IPS-NIHi7 (cell line): Measurements from ENCODE around the gene SIK2.

Experiments
- DNase-seq: peaks from one replicate; pipeline ENCODE4 v3.0.0; 2012; ENCODE audit warnings: mixed read lengths; ENCODE audit errors: extremely low spot score

Gene SIK2

DNA sequence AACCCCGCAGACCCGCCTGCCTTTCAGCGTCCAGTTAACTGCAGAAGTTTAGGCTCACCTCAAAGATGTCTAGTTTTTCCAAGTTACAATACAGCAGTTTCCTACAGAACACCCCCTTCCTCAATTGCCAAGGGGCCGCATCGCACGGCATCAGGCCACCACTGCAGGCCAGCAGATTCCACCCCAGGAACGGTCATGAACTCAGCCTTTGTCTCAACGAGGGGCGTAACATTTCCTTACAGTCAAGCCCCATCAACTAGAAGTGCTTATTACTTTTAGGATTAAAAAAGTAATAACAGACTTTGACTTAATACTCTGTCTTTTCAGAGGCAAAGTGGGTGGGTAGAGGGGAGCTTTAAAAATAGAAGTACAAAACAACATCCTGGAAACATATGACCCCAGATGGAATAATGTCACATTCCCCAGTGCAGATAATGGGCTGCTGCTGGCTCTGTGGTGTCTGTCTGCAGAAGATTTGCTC, 127.6 kb downstream of the SIK2 start:
- no peak for DNase-seq

DNA sequence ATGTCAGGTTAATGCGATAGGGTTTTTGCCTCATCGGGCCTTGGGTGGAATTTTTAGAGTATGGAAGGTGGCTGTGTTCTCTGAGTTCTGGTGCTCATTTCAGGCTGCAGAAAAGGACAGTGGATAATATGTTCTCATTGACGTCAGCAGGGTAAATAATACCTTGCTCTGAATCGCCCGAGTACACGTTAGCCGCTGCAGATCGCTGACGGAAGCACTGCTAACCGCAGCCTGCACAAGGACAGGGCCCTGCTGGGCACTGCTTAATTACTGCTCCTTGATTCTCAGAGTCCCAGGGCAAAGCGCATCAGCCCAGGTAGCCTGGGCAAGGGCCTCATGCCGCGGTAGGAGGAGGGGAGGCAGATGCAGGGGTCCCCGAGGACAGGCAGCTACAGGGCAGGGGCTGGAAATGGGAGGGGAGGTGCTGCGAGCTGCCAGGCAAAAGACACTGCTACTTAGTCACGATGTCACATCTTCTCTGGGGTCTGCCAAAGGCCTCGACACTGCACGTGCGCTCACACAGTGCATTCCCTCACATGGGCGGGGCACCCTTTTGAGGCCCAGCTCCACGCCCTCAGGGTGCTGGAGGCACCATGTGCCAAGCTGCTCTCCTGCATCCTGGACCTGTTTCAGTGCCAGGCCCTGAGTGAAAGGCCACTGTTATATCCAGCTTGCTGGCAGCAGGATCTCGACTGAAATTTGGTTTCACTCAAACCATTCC, 128.8 kb downstream of the SIK2 start:
- DNase-seq = no peak

DNA sequence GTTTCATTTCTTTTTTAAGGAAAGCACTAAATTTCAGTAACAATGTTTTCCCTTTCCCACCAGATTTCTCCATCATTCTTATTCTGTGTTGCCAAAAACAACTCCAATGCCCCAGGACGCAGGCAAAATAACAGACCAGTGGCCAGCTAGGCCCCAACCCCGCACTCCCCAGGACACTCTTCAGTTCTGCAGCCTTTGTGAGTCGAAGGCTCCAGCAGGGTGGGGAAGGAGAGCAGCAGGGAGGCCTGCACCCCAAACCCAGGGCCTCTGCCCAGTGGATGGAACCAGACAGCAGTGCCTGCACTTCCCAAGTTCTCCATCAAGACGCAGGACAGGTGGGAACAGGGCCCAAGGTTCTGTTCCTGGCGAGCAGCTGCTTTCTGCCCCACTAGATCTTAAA, 129.6 kb downstream of the SIK2 start:
- DNase-seq = no peak

DNA sequence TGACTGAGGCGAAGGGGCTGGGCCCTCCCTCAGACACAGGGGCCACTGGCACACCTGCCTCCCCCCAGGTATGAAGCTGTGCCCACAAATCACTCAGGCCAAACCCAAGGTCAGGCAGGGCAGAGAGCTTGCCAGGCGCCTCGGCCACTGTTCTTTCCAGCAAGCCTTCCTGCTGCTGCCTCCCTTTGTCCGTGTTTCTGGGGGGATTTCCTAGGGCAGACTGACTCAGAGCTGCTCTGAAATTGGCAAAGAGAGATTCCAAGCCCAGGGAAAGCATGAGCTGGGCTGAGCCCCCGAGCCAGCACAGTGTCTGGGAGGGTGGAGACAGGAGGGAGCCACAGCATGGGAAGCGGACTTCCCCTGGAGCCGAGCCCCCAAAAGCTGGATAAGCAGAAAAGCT, 130.8 kb downstream of the SIK2 start:
- DNase-seq = no peak

DNA sequence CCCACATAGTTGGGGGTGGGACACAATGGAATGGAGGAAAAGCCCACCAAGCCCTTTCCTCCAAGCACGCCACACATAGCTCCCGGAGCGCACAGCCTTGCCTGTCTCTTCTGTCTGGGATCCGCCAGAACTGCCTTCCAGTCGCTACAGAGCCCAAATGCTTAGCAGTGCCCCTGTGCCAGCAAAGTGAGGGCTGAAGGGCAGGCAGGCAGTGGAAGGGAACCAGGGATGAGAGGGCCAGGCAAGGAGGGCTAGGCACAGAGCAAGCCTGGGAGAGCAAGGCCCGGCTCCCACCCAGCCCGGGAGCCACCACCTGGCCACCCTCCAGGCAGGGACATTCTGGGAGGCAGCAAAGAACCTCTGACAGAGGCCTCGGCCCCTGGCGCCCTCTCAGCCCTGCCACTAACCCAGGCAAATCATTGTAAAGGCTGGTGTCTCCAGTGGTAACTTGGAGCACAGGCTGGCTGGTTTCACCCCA, 131.4 kb downstream of the SIK2 start:
- no peak for DNase-seq

DNA sequence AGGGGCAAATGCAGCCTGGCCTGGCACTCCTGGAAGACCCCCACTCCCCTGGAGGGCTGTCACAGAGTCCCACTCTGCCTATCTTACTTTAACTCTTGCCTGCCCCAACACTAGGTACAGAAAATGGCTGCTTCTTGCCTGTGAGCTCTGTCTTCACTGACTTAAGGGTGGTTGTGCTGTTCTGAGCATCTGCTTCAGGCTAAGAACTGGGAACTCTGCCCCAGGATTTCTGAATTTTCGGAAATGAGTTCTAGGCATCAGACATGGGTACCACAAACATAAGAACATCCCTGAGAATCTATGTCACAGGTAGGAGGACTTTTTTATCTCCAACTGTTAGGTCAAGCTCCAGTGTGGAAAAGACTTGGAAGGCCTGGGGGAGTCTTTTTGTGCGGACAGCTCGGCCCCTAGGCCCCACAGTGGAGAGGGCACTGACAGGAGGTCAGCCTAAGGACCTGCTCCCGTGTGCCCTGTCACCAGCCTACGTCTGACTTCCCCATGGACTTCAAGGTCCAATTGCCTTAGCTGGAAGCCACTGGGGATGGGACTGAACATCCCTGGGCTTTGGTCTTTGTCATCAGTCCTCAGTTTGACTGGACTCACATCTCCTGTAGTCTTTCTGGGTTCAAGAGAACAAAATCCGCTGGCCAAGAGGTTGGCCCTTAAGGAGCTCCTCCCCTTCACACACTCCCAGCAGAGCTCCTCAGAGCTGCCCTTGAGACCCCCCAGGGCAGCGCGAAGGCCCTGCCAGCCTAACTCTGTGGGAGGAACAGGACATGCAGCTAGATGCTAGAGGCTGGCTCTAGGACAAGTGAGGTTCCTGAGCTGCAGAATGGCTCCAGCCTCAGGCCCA, 132.1 kb downstream of the SIK2 start:
- DNase-seq = no peak

DNA sequence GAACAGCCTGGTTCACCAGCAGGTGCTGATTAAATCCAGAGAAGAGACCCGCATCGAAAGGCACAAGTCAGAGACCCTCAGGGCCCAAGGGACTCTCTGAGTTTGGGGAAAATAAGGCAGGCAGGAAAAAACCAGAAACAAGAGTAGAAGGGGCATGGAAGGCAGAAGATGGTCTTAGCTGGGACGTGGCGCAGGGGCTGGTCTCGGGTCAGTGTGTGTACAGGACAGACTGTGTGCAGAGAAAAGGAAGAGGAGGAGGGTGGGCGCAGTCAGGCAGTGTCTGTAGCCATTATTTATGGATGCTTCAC, 132.7 kb downstream of the SIK2 start:
- no peak for DNase-seq

DNA sequence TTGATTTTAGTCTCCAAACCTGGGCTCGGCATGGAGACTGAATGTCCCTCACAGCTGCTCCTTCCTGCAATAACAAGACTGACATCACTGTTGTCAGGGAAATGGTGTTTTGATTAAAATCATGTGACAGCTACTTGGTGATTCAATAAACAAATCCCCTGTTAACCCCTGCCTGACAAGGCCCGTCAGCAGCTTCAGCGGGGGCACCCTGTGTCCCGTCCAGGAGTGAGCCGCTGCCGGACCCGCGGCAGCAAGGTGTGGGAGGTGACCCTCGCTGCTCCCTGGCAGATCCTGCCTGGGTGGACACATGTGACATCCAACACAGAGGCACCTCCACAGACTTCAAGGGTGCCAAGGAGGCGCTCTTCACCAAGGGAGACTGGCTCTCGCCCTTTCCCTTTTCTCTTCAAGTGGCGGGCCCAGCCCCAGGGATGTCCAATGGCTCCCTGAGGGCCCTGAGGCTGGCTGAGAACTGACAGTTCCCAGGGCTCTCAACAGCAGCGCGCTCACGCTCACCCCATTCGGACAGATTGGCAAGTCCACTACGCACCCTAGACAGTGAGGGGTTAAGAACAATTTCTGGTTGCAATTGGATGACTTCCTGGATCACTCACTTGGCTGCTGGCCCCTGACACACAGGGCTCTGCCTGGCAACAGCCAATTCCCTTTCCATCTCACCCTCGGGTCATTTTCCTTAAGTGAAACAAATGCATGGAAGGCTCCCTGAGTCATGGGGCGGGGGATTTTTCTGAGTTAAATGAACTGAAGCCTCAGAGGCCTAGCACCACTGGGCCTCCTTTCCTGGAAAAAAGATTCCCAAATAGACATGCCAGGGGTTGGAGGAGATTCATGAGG, 133.2 kb downstream of the SIK2 start:
- DNase-seq = no peak

DNA sequence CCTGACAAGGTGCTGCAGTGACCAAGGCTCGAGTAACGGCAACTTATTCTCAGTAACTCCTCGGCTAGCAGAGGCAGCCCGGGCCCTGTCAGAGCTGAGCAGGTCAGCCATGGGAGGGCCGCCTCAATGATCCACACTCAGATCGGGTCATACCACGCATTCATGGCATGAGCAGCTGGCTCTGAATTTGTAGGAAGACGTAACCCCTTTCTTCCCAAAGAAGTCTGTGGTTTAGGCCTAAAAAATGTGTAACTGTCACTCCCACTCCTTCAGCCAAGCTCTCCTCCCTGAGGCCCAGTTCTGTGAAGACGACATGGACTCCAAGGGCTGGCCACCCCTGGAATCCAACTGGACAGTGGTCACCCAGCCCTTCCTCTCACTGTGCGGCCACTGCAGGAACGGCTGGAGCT, 133.9 kb downstream of the SIK2 start:
- no peak for DNase-seq

DNA sequence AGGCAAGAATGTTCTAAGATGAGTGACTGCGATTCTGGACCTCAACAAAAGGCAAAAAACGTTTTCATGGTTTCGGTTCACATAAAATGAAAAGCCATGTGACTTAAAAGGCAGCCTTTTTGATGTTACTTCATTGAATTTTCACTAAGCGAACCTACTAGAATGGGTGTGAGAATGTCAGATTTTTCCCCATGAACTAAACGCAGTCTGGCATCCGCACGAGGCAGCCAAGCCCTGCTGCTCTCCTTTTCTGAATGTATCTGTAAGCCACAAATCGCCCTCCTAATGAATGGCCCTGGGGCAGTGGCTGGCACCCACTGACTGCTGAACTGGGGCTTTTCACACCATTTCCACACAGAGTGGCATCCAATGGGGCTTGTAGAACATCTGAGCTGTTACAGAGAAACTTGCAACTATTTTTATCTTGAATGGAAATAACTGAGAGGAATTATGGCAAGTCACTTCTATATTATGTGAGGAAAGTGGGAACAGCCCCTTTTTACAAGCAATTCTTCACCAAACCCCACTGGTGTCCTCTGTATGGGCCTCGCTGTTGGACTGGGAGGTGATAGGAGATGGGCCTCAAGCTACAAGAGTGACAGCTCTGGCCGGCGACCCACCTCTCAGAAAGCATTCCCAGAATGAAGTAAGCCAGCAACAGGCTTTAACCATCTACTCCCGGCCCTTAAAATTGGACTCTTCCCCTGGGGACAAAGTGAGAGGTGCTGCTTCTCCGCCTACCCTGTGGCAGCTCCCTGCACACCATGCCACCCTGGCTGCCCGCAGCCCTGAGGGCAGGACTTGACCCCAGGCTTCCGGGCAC, 134.6 kb downstream of the SIK2 start:
- DNase-seq = no peak

DNA sequence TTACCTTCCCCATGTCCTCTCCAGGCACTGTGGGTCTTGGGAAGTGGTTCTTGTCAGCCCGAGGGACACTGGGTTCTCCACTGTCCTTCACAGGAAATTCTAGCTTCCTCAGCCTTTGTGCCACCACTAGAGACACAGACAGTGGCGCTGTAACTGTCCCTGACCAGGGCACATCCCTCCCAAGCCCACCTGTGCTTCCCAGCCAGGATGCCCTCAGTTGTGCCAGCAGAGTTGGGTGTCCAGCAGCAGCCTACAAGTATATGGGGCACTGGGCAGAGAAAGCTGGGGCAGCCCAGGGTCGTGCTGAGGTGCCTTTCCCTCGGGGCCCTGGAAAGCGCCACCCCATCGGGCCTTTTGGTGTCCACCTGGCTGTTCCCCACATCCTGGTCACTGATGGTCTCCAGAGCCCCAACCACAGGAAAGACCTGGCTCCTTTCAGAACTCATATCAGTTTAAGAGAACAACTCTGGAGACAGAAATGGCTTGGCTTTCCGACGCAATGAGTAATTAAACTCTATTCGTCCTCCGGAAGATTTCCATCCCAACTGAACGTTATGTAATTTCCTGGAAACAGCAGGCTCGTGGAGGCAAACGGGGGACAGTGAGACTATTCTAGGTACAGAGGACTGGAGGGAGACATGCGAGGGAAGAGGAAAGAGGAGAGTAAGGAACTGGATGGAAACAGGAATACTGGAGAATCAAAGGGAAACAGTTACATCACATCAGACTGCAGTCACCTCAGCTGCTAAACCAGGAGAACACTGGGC, 135.4 kb downstream of the SIK2 start:
- DNase-seq = no peak

DNA sequence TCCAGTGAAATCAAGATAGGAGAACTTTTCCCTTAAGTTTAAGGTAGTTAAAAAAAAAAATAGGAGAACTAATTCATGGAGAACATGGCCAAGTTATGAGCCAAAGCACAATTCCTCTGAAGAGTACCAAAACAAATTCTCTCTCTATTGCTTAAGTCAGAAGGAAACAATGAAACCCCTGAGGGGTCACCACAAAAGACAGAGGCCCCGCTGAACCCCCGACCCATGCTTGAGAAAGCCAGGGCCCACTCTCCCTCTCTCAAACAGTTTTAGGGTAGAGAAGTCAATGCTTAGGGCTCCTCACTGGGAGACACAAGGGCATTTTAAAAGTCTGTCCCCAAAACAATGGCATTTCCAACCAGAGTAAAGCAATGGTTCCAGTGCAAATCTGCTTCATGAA, 137.1 kb downstream of the SIK2 start:
- DNase-seq = no peak

DNA sequence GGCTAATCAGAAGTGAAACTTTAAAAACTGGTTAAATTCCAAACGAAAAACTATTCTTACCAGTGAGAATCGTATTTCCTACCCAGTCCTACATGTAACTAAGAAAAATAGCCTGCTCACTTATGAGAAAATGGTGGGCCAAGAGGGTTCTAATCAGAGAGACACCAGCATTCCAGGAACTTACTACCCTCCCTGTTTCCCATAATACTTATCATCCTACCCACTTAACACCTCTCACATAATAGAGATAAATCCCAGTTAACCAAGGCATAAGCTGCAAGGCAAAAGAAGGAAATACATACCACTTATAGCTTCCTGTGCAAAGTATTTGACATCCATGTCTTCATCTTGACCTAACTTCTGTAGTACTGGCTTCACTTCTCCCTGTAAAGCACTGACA, 139.5 kb downstream of the SIK2 start:
- DNase-seq = no peak

DNA sequence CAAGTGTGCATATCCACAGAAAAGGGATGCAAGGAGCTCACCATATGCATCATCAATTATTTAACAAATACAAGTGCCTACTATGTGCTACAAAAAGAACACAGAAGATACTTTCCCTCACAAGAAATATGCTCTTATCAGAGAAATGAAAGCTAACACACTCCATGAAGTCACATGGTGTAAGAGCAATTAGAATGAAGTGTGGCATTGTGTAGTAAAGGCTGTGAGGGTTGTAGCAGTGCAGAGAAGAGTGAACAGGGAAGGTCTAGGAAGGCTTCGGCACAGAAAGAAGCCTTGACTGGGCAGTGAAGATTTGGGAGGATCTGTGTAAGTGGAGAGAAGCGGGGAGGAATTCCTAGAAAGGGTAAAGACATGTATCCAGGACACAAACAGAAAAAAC, 141.5 kb downstream of the SIK2 start:
- no peak for DNase-seq

DNA sequence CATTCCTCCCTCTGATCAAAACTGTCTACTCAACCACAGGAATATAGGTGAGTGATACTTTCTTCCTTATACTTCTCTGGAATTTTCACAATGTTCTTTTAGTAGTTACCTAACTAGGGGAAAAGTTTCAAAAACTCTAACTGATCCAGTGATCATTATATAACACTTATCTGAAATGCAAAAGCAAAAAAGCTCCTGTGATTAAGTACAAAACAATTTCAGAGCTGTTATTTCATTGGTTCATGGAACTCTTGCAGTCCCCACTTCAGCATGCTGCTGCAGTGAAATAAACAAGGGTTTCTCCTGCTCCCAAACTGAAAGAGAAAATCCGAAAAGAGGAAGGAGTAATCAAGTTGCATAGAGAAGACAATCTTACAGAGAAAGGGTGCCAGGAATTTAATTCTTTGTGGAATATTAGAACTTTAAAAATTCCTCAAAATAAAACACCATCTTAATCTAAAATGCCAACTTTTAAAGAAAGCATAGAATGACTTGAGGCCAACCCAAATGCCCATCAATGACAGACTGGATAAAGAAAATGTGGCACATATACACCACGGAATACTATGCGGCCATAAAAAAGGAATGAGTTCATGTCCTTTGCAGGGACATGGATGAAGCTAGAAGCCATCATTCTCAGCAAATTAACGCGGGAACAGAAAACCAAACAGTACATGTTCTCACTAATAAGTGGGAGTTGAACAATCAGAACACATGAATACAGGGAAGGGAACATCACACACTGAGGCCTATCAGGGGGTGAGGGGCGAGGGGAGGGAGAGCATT, 143.7 kb downstream of the SIK2 start:
- no peak for DNase-seq

DNA sequence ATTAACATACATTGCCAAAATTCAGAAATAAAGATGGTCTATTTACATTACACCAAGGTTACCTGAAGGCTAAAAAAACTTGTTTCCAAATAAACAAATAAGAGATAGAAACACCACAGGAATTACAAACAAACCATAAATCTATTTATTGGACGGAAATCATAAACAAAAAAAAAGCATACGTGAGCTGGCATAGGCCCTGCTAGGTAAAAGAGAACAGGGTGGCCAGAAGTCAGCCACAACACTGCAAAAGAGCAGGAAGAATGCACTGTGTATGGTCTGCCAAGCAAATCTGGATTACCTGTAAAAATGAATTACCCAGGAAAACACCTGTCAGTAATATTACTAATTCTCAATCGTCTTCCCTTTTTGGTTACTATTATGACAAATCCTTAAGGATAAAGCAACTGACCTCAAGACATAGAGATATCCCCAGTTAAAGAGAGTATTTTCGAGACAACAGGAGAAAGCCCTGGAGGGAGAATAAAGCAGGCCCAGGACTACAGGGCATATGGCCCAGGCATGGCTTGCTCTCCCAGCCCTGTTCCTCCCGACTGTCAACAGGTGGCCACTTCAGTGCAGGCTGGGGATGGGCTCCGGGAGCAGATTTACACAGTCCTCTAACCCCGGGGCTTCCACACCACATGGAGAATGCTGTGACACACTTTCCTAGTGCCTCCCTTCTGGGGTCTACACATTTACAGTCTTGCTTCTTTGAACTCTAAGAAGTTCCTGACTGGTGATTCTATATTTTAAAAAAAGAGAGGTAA, 146.0 kb downstream of the SIK2 start:
- no peak for DNase-seq

DNA sequence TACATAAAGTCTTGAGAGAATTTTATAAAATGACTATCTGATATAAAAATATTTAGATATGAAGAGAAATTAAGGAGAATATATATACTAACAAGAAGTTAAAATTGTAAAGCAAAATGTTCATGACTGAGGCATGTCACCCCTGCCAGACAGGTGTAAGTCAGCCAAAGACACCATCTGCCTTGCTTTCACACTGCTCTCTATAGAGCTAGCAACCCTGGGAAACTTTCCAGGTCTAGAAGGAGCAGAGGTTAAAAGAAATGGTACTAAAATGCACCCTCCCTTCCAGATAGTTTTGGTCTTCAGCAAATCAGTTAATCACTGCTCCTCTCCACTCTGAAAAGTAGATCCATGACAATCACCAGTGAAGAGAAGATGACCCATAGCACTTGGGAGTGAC, 147.4 kb downstream of the SIK2 start:
- DNase-seq = no peak

DNA sequence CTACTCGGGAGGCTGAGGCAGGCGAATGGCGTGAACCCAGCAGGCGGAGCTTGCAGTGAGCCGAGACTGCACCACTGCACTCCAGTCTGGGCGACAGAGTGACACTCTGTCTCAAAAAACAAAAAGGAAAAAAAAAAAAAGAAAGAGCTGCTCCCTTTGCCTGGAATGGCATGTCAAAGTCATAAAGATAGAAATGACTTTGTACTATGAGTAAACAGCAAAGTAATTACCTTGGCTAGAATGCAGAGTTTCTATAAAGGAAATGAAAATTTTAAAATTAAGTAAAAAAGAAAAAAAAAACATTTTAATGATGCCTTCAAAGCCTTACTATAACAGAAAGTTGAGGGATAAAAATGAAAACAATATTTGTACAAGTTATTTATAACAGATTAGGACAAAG, 153.8 kb downstream of the SIK2 start:
- no peak for DNase-seq

DNA sequence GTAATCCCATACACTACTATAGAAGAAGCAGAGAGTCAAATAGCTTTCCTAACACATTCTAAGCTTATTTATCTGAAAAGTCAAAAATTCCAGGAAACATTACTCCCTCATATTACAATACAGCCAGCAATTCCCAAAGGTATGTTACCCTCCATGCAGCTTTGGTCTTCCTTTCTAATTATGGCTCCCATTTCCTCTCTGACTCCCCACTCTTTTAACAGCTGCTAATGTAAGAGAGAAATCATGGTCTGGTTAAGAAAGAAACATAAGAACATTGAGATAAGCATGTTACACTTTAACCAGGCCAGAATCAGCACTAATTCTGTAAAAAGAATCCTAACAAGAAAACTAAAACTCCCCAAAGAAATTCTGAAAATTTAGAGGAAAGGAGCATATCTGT, 157.1 kb downstream of the SIK2 start:
- no peak for DNase-seq
